GM23338 (cell line): ENCODE data around the gene TCN2. TPM values are rescaled to one million over a fixed set of nuclear protein-coding genes. Genes with fewer than 3 reads are reported as not detected.

Source experiments
- ATAC-seq: fragments of 200-7000 bp; cut with Tn5 transposase; 3 replicates; pipeline ENCODE4 v1.9.1; 2020
- DNase-seq: peaks from one replicate; pipeline ENCODE4 v3.0.0-alpha.2; 2015; ENCODE audit warnings: low spot score
- H2AFZ ChIP-seq: fragments of 200-600 bp; sonication (generic); 2 replicates; pipeline ENCODE4 v1.8.0; 2016; ENCODE audit warnings: antibody characterized with exemption, mild to moderate bottlenecking, moderate library complexity
- H3F3A ChIP-seq: fragments of 200-600 bp; sonication (generic); replicated peaks from 2 replicates; pipeline ENCODE4 v1.8.0; 2017; ENCODE audit warnings: antibody characterized with exemption, mixed run types, low read depth
- H3K27ac ChIP-seq: fragments of 200-600 bp; sonication (generic); 2 replicates; pipeline ENCODE4 v1.6.1; 2016; ENCODE audit warnings: low read depth
- H3K27me3 ChIP-seq: fragments of 200-600 bp; sonication (generic); 2 replicates; pipeline ENCODE4 v1.8.0; 2016; ENCODE audit warnings: mild to moderate bottlenecking, mixed run types, moderate library complexity; ENCODE audit not compliant: insufficient read depth
- H3K36me3 ChIP-seq: fragments of 200-600 bp; sonication (generic); 2 replicates; pipeline ENCODE4 v1.8.0; 2016; ENCODE audit warnings: mild to moderate bottlenecking; ENCODE audit not compliant: insufficient read depth
- H3K4me1 ChIP-seq: fragments of 200-600 bp; sonication (generic); 2 replicates; pipeline ENCODE4 v1.8.0; 2016; ENCODE audit warnings: mild to moderate bottlenecking, moderate library complexity; ENCODE audit not compliant: insufficient read depth
- H3K4me2 ChIP-seq: fragments of 200-600 bp; sonication (generic); 2 replicates; pipeline ENCODE4 v1.7.1; 2017; ENCODE audit warnings: mixed run types
- H3K4me3 ChIP-seq: fragments of 200-600 bp; sonication (generic); 2 replicates; pipeline ENCODE4 v1.6.1; 2016; ENCODE audit warnings: mixed run types
- H3K79me2 ChIP-seq: fragments of 200-600 bp; sonication (generic); replicated peaks from 2 replicates; pipeline ENCODE4 v1.8.0; 2017; ENCODE audit warnings: mild to moderate bottlenecking; ENCODE audit not compliant: insufficient read depth
- H3K9me2 ChIP-seq: fragments of 200-600 bp; sonication (generic); 2 replicates; pipeline ENCODE4 v1.8.0; 2017; ENCODE audit not compliant: insufficient read depth
- H4K20me1 ChIP-seq: fragments of 200-600 bp; sonication (generic); replicated peaks from 2 replicates; pipeline ENCODE4 v1.8.0; 2017; ENCODE audit warnings: mild to moderate bottlenecking; ENCODE audit not compliant: insufficient read depth
- H3K27ac Mint-ChIP-seq: 2 replicates; pipeline ENCODE4 v1.8.0; 2020; ENCODE audit warnings: inconsistent platforms, mild to moderate bottlenecking, moderate library complexity, mixed read lengths
- H3K27me3 Mint-ChIP-seq: 3 replicates; pipeline ENCODE4 v1.8.0; 2022; ENCODE audit warnings: low read depth, mild to moderate bottlenecking, moderate library complexity, mixed read lengths, inconsistent platforms; ENCODE audit not compliant: insufficient read depth, poor library complexity
- H3K36me3 Mint-ChIP-seq: 3 replicates; pipeline ENCODE4 v1.8.0; 2021; ENCODE audit warnings: low read depth, mild to moderate bottlenecking, inconsistent platforms, moderate library complexity, mixed read lengths
- H3K4me1 Mint-ChIP-seq: 3 replicates; pipeline ENCODE4 v1.8.0; 2020; ENCODE audit warnings: mild to moderate bottlenecking, inconsistent platforms, mixed read lengths
- H3K4me3 Mint-ChIP-seq: 3 replicates; pipeline ENCODE4 v1.8.0; 2021; ENCODE audit warnings: moderate library complexity, mild to moderate bottlenecking, inconsistent platforms, mixed read lengths
- H3K9me3 Mint-ChIP-seq: 3 replicates; pipeline ENCODE4 v1.8.0; 2020; ENCODE audit warnings: moderate library complexity, mild to moderate bottlenecking, inconsistent platforms, mixed read lengths
- CREB1 ChIP-seq: fragments of 250-450 bp; sonication (Bioruptor Pico); IDR thresholded peaks from 2 replicates; pipeline ENCODE4 v1.5.0; 2020; ENCODE audit warnings: low read depth, mild to moderate bottlenecking, moderate library complexity
- CTCF ChIP-seq, 2 experiments: fragments of 200-600 bp in 1 of 2; sonication (generic) in 1 of 2; conservative IDR thresholded peaks; 2 replicates each; pipeline versions ENCODE4 v1.5.1 to v1.6.1; 2016 to 2017; ENCODE audit warnings: antibody characterized with exemption in 2 of 2, low read depth in 2 of 2, mild to moderate bottlenecking in 2 of 2, moderate library complexity in 1 of 2
- ETS1 ChIP-seq: IDR thresholded peaks from 2 replicates; pipeline ENCODE4 v1.6.1; 2016; ENCODE audit warnings: antibody characterized with exemption
- EZH2 ChIP-seq: fragments of 200-600 bp; sonication (generic); IDR thresholded peaks from one replicate; pipeline ENCODE4 v1.8.0; 2017; ENCODE audit warnings: antibody characterized with exemption, mild to moderate bottlenecking, low read depth; ENCODE audit not compliant: unreplicated experiment
- EZH2phosphoT487 ChIP-seq: fragments of 200-600 bp; sonication (generic); IDR thresholded peaks from one replicate; pipeline ENCODE4 v1.8.1; 2018; ENCODE audit warnings: antibody characterized with exemption; ENCODE audit not compliant: unreplicated experiment
- JUNB ChIP-seq: IDR thresholded peaks from one replicate; pipeline ENCODE4 v1.6.1; 2016; ENCODE audit warnings: antibody characterized with exemption; ENCODE audit not compliant: unreplicated experiment
- POLR2AphosphoS5 ChIP-seq: IDR thresholded peaks from 2 replicates; pipeline ENCODE4 v1.6.1; 2016; ENCODE audit warnings: antibody characterized with exemption, low read depth
- ZNF114 ChIP-seq: fragments of 250-450 bp; sonication (Bioruptor Pico); IDR thresholded peaks from 2 replicates; pipeline ENCODE4 v1.5.0; 2020; ENCODE audit warnings: mild to moderate bottlenecking, moderate library complexity
- ZNF331 ChIP-seq: fragments of 250-450 bp; sonication (Bioruptor Pico); IDR thresholded peaks from 2 replicates; pipeline ENCODE4 v1.5.0; 2020; ENCODE audit warnings: low read depth, mild to moderate bottlenecking, moderate library complexity
- ZNF462 ChIP-seq: fragments of 250-450 bp; sonication (Bioruptor Pico); IDR thresholded peaks from 2 replicates; pipeline ENCODE4 v1.5.0; 2020; ENCODE audit warnings: mild to moderate bottlenecking, moderate library complexity
- polyA plus RNA-seq: library from polyadenylated mRNA; unstranded; fragments of >200 nt; fragmentation: Nextera tagmentation; extraction: Ambion mirVana; gene quantifications from 2 replicates; pipeline ENCODE4 v1.2.1, GENCODE V29; 2016
- total RNA-seq: library from RNA; depleted of rRNA; stranded (reverse); fragments of >200 nt; shearing (Covaris generic); gene quantifications from 2 replicates; pipeline ENCODE4 v1.2.3, GENCODE V29; 2014
- TF ChIP-seq, protein P1 (sequence below): IDR thresholded peaks from one replicate; pipeline ENCODE4 v1.6.1; 2018; ENCODE audit warnings: antibody characterized with exemption; ENCODE audit not compliant: unreplicated experiment

TCN2 gene
- total and polyA plus RNA-seq, 2 experiments from 2014 or later = 12.9 to 38.1 TPM

DNA sequence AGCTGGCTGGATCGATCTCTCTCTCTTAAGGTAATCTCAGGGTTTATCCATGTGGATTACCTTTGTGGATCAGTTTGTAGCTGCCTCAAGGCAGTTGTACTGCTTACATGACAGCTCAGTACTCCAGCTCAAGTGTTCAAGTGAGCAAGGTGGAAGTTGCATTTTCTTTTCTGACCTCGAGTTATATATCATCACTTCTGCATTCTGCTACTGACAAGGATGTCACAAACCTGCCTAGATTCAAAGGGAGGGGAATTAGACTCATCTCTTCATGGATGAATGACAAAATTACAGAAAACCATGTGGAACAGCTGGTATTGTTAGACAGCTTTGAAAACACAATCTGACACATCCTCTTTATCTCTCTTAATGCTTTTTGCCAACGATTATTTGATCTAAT is 6.1 kb upstream of the TCN2 start (continued):
- TF ChIP-seq, protein P1, sequence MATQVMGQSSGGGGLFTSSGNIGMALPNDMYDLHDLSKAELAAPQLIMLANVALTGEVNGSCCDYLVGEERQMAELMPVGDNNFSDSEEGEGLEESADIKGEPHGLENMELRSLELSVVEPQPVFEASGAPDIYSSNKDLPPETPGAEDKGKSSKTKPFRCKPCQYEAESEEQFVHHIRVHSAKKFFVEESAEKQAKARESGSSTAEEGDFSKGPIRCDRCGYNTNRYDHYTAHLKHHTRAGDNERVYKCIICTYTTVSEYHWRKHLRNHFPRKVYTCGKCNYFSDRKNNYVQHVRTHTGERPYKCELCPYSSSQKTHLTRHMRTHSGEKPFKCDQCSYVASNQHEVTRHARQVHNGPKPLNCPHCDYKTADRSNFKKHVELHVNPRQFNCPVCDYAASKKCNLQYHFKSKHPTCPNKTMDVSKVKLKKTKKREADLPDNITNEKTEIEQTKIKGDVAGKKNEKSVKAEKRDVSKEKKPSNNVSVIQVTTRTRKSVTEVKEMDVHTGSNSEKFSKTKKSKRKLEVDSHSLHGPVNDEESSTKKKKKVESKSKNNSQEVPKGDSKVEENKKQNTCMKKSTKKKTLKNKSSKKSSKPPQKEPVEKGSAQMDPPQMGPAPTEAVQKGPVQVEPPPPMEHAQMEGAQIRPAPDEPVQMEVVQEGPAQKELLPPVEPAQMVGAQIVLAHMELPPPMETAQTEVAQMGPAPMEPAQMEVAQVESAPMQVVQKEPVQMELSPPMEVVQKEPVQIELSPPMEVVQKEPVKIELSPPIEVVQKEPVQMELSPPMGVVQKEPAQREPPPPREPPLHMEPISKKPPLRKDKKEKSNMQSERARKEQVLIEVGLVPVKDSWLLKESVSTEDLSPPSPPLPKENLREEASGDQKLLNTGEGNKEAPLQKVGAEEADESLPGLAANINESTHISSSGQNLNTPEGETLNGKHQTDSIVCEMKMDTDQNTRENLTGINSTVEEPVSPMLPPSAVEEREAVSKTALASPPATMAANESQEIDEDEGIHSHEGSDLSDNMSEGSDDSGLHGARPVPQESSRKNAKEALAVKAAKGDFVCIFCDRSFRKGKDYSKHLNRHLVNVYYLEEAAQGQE = no peak
- TF ChIP-seq ZNF114 (CRISPR knock-in tag) (no peak), JUNB (no peak), EZH2phosphoT487 (no peak), ZNF331 (CRISPR knock-in tag) (no peak), POLR2AphosphoS5 (no peak)

- H3K27ac ChIP-seq = no peak overlapping the region
- peaks cover 13% of the 10 kb centered on the region for H3K4me1 ChIP-seq
- no peaks in the 10 kb centered on the region; the same call in 2 of the 3 replicates for H3K36me3 Mint-ChIP-seq
- no peaks in the 10 kb centered on the region for H3K79me2 ChIP-seq
- peaks cover 5% of the 10 kb centered on the region for H3K27me3 Mint-ChIP-seq
- TF ChIP-seq EZH2phosphoT487 = no peak
- no peak for TF ChIP-seq ZNF462 (CRISPR knock-in tag)
- TF ChIP-seq POLR2AphosphoS5 = no peak
- TF ChIP-seq ZNF331 (CRISPR knock-in tag) = no peak
- TF ChIP-seq ZNF114 (CRISPR knock-in tag) = no peak
- no peak for TF ChIP-seq CTCF (conservative IDR thresholded peaks at IDR 0.05; ENCODE audit: low read depth in 2 of 2)
- no peak for TF ChIP-seq JUNB
- TF ChIP-seq EZH2 = no peak
- TF ChIP-seq CREB1 = no peak
- no peak for TF ChIP-seq ETS1
- no peaks in the 10 kb centered on the region for H3K36me3 ChIP-seq
- H3K4me1 Mint-ChIP-seq = peaks cover 14% of the 10 kb centered on the region
- no peak overlapping the region for H3K4me3 Mint-ChIP-seq
- H3K9me2 ChIP-seq = no peaks in the 10 kb centered on the region
- no peak overlapping the region for H3K4me2 ChIP-seq
- DNase-seq (no peak), ATAC-seq (no peak)
- H3K9me3 Mint-ChIP-seq = peaks cover 3% of the 10 kb centered on the region; the same call in 2 of the 3 replicates
- H3K27me3 ChIP-seq = no peaks in the 10 kb centered on the region
- peaks cover 6% of the 10 kb centered on the region; the same call in 1 of the 2 replicates for H3F3A ChIP-seq
- no peak overlapping the region for H2AFZ ChIP-seq
- H4K20me1 ChIP-seq = no peaks in the 10 kb centered on the region
- no peak overlapping the region for H3K4me3 ChIP-seq
- H3K27ac Mint-ChIP-seq = no peak overlapping the region
These were observed 5.5 kb upstream of the TCN2 start for GRCh38 chr22:30601464-30601863.
